HL-60 (cell line): ENCODE measurements around the gene PRKRA.

Experiments used
- GABPA ChIP-seq: IDR thresholded peaks from 2 replicates; pipeline ENCODE4 v1.6.1; 2012; ENCODE audit warnings: low read depth
- TF ChIP-seq, protein P1 (sequence below): IDR thresholded peaks from one replicate; pipeline ENCODE4 v1.5.1; 2011; ENCODE audit warnings: low read length, control low read depth, inconsistent platforms; ENCODE audit not compliant: insufficient read depth

DNA sequence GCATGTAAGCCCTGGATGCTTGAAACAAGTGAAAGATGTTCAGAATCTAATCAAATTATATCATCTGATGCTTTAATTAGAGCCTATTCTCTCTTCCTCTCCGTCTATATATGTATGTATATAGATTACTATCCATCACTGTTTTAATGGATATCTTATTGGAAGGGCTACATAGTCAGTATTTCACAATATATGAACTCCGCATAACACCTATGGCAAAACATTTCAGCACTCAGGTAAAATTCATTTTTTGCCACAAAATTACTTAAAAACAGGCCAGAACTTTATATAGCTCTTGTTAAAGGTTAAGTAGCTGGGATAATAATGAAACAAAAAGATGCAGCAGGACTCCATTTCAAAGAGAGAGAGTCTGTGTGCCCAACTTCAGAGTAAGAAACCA lies 1.4 kb upstream of the PRKRA start:
- TF ChIP-seq, protein P1, sequence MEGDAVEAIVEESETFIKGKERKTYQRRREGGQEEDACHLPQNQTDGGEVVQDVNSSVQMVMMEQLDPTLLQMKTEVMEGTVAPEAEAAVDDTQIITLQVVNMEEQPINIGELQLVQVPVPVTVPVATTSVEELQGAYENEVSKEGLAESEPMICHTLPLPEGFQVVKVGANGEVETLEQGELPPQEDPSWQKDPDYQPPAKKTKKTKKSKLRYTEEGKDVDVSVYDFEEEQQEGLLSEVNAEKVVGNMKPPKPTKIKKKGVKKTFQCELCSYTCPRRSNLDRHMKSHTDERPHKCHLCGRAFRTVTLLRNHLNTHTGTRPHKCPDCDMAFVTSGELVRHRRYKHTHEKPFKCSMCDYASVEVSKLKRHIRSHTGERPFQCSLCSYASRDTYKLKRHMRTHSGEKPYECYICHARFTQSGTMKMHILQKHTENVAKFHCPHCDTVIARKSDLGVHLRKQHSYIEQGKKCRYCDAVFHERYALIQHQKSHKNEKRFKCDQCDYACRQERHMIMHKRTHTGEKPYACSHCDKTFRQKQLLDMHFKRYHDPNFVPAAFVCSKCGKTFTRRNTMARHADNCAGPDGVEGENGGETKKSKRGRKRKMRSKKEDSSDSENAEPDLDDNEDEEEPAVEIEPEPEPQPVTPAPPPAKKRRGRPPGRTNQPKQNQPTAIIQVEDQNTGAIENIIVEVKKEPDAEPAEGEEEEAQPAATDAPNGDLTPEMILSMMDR, result no peak
- no peak for TF ChIP-seq GABPA
